Activated CD4-positive, CD25-positive, alpha-beta regulatory T cell treated with anti-CD3 and anti-CD28 coated beads, Interleukin-2, amount 50 U/mL, for 16 hours (primary cell): Measurements from ENCODE around the gene DDX54.

Experiments used
- DNase-seq: peaks from one replicate; pipeline ENCODE4 v3.0.0-alpha.2; 2020; ENCODE audit warnings: low read depth, low spot score

Gene DDX54

GRCh38 chr12:113164014-113164413 lies 21.3 kb downstream of the DDX54 start:
- DNase-seq = no peak

- no peak for DNase-seq
These were observed 22.3 kb downstream of the DDX54 start for GRCh38 chr12:113163030-113163360.

GRCh38 chr12:113162102-113163029 lies 22.9 kb downstream of the DDX54 start:
- no peak for DNase-seq

DNA sequence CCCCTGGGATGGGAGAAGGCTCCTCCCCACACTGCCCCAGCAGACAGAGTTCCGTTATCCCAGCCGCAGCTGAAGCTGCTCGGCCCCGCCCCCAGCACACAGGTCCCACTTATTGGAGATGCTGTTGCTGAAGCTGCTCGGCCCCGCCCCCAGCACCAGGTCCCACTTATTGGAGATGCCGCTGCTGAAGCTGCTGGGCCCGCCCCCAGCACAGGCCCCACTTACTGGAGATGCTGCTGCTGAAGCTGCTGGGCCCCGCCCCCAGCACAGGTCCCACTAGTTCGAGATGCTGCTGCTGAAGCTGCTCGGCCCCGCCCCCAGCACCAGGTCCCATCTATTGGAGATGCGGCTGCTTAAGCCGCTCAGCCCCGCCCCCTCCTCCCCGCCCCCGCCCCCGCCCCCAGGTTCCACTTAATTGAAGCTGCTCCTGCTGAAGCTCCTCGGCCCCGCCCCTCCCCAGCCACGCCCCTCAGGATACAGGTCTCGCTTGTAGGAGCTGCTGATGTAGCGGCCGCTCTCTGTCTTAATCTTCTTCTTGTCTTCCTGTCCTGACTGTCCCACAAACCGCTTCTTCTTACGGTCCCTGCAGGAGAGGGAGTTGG lies 23.8 kb downstream of the DDX54 start:
- DNase-seq = no peak

DNA sequence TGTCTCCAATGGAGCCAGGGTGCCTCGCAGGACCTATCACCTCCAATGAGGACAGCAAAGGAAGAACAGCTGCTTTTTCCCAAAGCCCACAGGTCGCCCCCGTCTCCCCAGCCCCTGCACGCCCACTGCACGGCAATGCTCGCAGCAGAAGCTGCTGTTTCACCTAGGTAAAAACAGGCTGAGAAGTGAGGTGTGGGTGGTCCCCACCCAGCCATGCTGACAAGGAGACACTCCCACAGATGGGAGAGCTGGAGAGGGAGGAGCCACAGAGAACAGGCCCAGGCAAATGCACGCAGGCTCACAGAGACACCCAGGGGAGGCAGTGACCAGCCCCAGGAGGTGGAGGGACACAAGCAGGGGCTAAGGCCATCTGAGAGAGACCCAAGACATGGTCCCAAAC lies 25.3 kb downstream of the DDX54 start:
- DNase-seq = no peak

DNA sequence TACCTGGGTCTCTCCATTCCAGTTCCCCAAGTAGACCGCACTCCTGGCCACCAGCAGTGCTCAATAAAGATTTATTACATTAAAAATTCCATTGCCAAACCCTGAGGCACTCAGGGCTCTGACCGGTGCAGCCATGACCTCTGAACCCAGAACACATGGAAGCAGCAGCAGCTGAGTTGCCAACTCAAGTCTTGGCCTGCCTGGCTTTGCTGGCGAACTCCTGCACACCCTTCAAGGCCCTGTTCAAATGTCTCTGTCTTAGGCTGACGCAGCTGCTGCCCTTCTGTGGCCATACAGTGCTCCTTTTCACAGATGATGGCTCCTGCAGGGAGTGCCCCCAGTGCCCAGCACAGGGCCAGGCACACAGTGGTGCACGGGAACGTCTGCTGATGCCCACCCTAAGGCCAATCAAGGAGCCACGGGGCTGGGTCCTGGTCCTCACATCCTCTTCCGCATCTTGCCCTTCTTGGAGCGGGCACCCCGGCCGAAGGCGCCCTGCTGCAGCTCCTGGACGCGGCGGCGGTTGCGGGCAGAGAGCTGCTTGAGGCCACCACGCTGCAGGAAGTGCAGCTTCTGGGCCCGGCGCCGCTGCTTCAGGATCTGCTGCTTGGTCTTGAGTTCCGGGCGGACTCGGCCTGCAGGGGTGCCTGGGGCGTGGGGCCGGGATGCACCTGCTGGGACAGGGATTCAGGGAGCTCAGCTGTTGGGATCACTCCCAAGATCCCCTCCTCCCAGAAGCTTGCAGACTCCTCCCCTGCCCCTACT lies 26.7 kb downstream of the DDX54 start:
- DNase-seq = no peak

DNA sequence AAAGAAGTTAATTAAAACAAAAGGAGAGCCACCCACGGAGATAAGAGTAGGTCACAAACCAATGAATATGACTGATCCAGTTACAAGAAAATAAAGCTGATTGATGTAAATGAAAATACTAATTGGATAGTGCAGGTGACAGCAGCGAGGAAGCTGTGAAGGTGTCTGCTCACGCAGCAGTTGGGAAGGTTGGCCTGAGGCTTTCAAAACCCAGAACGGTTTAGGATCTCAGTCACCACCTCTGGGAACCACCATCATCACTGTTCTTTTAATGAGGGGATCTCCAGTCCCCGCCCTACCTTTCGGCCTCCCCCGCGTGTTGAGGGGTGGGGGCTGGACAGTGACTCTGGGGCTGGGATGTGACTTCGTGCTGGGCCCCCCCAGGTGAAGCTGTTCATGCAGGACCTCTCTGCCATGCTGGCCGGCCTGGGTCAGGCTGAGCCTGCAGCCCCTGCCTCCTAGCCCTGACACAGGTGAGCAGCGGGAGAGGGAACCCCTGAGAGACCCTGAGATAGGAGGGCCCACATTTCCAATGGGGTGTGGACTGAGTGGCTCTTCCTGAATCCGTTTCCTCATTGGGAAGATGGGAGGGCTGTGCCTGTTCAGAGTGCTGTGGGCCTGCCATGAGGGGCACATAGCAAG lies 27.9 kb downstream of the DDX54 start:
- DNase-seq = no peak

- no peak for DNase-seq
These were observed 29.6 kb downstream of the DDX54 start for GRCh38 chr12:113155646-113156045.

GRCh38 chr12:113155060-113155459 lies 30.2 kb downstream of the DDX54 start:
- DNase-seq = no peak

DNA sequence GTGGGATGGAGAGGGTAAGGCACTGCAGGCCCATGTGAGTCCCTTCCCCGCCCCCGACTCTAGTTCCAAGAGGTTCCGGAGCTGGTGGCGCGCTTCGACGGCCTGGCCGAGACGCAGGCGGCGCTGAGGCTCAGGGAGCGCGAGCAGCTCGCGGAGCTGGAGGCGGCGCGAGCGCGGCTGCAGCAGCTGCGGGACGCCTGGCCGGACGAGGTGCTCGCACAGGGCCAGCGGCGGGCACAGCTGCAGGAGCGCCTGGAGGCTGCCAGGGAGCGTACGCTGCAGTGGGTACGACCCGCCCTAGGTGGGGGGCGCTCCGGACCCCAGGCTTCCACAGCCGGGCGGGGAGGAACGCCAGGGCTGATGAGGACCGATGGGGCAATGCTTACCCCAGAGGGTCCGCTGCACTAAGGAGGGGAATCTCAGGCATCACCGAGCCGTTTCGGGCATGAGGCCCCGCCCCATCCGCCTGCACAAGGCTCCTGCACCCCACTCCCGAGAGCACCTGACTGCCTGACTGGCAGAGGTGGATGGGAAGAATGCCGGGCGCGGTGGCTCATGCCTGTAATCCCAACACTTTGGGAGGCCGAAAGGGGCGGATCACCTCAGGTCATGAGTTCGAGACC lies 30.8 kb downstream of the DDX54 start:
- no peak for DNase-seq

DNA sequence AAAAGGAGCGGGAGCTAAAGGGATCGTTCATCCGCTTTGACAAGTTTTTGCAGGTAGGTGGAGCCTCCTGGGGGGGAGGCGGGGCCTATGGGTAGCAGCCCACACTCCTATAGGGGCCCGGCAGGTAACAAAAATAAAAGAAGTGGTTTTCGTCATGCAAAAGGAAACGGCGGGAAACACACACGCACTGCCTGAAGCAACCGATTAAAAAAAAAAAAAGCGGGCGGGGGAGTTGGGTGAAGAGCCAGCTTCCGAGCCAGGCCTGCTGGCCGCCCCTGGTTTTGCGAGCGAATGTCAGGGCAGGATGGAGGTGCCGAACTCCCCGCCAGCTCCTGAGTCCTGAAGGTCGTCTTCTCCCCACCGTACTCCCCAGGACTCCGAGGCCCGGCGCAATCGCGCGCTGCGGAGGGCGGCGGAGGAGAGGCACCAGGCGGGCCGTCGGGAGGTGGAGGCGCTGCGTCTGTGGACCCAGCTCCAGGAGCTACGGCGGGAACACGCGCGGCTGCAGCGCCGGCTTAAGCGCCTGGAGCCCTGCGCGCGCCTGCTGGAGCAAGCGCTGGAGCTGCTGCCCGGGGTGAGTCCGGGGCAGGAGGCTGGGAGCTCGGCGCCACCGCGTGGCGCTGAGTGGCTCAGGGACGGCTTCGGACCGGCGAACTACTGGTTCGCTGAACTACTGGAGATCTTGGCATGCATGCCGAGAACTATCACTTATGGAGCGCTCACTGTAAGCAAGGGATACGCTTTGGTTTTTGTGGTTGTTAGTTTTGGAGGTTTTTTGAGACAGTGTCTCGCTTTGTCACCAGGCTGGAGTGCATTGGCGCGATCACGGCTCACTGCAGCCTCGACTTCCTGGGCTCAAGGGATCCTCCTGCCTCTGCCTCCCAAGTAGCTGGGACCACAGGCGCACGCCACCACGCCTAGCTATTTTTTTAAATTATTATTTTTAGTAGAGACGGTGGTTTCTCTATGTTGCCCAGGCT lies 32.2 kb downstream of the DDX54 start:
- DNase-seq = peak; percentile 13

GRCh38 chr12:113152196-113152834 lies 33.0 kb downstream of the DDX54 start:
- no peak for DNase-seq

DNA sequence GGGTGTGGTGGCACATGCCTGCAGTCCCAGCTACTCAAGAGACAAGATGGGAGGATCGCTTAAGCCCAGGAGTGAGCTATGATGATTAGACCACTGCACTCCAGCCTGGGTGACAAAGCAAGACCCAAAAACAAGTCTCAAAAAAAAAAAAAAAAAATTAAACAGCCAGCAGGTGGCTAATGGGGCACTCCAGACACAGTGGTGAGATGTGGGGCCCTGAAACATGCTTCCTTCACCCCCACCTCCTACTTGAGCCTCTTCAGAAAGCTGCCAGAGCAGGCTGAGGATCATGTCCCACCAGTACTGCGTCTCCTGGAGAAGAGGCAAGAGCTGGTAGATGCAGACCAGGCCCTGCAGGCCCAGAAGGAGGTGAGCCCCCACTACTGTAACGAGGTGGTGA lies 33.6 kb downstream of the DDX54 start:
- no peak for DNase-seq

- no peak for DNase-seq
These were observed 35.7 kb downstream of the DDX54 start, which contains the start of gene CFAP73 for GRCh38 chr12:113149361-113150150. CFAP73 (plus strand) TSS chr12:113149724; CDS start chr12:113149858, 134 bp downstream.

DNA sequence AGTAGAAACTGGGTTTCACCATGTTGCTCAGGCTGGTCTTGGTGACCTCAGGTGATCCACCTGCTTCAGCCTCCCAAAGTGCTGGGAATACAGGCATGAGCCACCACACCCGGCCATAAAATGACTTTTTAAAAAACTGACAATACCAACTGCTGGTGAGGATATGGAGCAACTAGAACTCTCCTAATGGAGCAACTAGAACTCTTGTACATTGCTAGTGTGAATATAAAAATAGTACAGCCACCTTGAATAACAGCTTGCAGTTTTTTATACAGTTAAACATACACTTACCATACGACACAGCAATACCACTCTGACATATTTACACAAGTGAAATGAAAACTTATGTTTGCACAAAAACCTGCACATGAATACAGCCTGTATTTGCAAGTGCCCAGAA lies 38.3 kb downstream of the DDX54 start:
- DNase-seq = no peak

DNA sequence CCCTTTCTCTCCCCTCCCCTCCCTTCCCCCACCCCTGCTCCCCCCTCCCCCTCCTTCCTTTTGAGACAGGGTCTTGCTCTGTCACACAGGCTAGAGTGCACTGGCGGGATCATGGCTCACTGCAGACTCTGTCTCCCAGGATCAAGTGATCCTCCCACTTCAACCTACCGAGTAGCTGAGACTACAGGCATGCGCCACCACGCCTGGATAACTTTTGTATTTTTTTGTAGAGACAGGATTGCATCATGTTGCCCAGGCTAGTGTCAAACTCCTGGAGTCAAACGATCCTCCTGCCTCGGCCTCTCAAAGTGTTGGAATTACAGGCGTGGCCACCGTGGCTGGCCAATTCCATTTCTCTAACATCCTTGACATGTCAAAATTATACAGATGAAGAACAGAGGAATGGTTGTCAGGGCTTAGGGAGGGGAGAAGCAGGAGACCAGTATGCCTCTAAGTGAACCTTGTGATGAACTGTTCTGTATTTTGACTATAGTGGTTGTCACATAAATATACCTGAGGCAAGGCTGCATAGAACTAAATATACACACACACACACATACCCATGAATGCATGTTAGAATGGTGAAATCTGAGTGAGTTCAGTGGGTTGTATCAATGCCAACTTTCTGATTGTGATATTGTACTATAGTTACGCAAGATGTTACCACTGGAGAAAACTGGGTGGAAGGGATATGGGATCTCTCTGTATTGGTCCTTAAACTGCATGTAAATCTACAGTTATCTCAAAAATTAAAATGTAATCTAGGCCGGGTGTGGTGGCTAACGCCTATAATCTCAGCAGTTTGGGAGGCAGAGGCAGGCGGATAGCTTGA lies 39.3 kb downstream of the DDX54 start:
- no peak for DNase-seq

GRCh38 chr12:113144806-113145205 lies 40.5 kb downstream of the DDX54 start:
- DNase-seq = no peak

GRCh38 chr12:113143959-113144358 lies 41.3 kb downstream of the DDX54 start:
- DNase-seq = no peak
